DLD1 (cell line): ENCODE results near the gene PGLYRP4.

ENCODE experiments used
- in situ Hi-C: cut with HindIII; loops from 2 replicates; pipeline ENCODE4 v1.10.0; 2017; ENCODE audit warnings: low sequenced_read_pairs

The PGLYRP4 gene

GRCh38 chr1:153348511-153349362 is at the start of gene PGLYRP4:
Gene PGLYRP4 (minus strand): TSS chr1:153348841. CDS start chr1:153347932, 909 bp downstream.
- in situ Hi-C loops, result no loop called here

GRCh38 chr1:153397924-153398651 is 49.4 kb upstream of the PGLYRP4 start:
- in situ Hi-C loops, result no loop called here

GRCh38 chr1:153397051-153397923 is 48.6 kb upstream of the PGLYRP4 start:
- in situ Hi-C loops, result no loop called here

- in situ Hi-C loops, result no loop called here
Measured at GRCh38 chr1:153396461-153396860, 47.8 kb upstream of the PGLYRP4 start.

GRCh38 chr1:153395776-153396175 is 47.1 kb upstream of the PGLYRP4 start:
- in situ Hi-C loops, result no loop called here

- in situ Hi-C loops, result no loop called here
Measured at GRCh38 chr1:153395136-153395685, 46.6 kb upstream of the PGLYRP4 start.

GRCh38 chr1:153394391-153394790 is 45.8 kb upstream of the PGLYRP4 start:
- in situ Hi-C loops, result no loop called here

GRCh38 chr1:153393926-153394325 is 45.3 kb upstream of the PGLYRP4 start:
- in situ Hi-C loops, result no loop called here

- in situ Hi-C loops, result no loop called here
Measured at GRCh38 chr1:153392822-153393221, 44.2 kb upstream of the PGLYRP4 start.

GRCh38 chr1:153392258-153392657 is 43.6 kb upstream of the PGLYRP4 start:
- in situ Hi-C loops, result no loop called here

GRCh38 chr1:153390938-153391710 is 42.5 kb upstream of the PGLYRP4 start, which contains the start of gene S100A8:
Gene S100A8 (minus strand): TSS chr1:153391073. CDS start chr1:153390535, 538 bp downstream.
- in situ Hi-C loops, result no loop called here

- in situ Hi-C loops, result no loop called here
Measured at GRCh38 chr1:153389973-153390879, 41.6 kb upstream of the PGLYRP4 start.

- in situ Hi-C loops, result no loop called here
Measured at GRCh38 chr1:153389401-153389800, 40.8 kb upstream of the PGLYRP4 start.

- in situ Hi-C loops, result no loop called here
Measured at GRCh38 chr1:153387785-153388184, 39.1 kb upstream of the PGLYRP4 start.

- in situ Hi-C loops, result no loop called here
Measured at GRCh38 chr1:153387001-153387400, 38.4 kb upstream of the PGLYRP4 start.

- in situ Hi-C loops, result no loop called here
Measured at GRCh38 chr1:153386500-153386901, 37.9 kb upstream of the PGLYRP4 start.

GRCh38 chr1:153384958-153385580 is 36.4 kb upstream of the PGLYRP4 start:
- in situ Hi-C loops, result no loop called here

GRCh38 chr1:153380711-153381110 is 32.1 kb upstream of the PGLYRP4 start:
- in situ Hi-C loops, result no loop called here
